Measurements from ENCODE around the gene TPPP3.
"Not testable (repeated sequence)": the region's sequence is repeated elsewhere in the genome, so short reads cannot be mapped to it uniquely, and the experiment has no call there.

Gene TPPP3

GRCh38 chr16:67389911-67390815, 3.1 kb downstream of the TPPP3 start:
- DNase-seq (ENCODE audit: low read depth) = no peak

- DNase-seq (ENCODE audit: low read depth) = no peak
These were observed 4.7 kb downstream of the TPPP3 start for GRCh38 chr16:67388591-67388990.

GRCh38 chr16:67388191-67388590, 5.1 kb downstream of the TPPP3 start:
- no peak for DNase-seq (ENCODE audit: low read depth)

- no peak for DNase-seq (ENCODE audit: low read depth)
These were observed 5.7 kb downstream of the TPPP3 start for GRCh38 chr16:67387479-67388079.

GRCh38 chr16:67386861-67387455, 6.3 kb downstream of the TPPP3 start:
- no peak for DNase-seq (ENCODE audit: low read depth)

- no peak for DNase-seq (ENCODE audit: low read depth)
These were observed 8.4 kb downstream of the TPPP3 start for GRCh38 chr16:67384778-67385510.

GRCh38 chr16:67383284-67383683, 10.0 kb downstream of the TPPP3 start:
- no peak for DNase-seq (ENCODE audit: low read depth)

GRCh38 chr16:67378642-67379041, 14.7 kb downstream of the TPPP3 start:
- no peak for DNase-seq (ENCODE audit: low read depth)

GRCh38 chr16:67376012-67376411, 17.3 kb downstream of the TPPP3 start:
- DNase-seq (ENCODE audit: low read depth) = not testable (repeated sequence)

GRCh38 chr16:67372664-67373063, 20.6 kb downstream of the TPPP3 start:
- DNase-seq (ENCODE audit: low read depth) = peak; percentile 46

- DNase-seq (ENCODE audit: low read depth) = no peak
These were observed 22.6 kb downstream of the TPPP3 start for GRCh38 chr16:67370661-67371060.

GRCh38 chr16:67364600-67365235, 28.6 kb downstream of the TPPP3 start:
- DNase-seq (ENCODE audit: low read depth) = no peak

GRCh38 chr16:67361038-67361437, 32.3 kb downstream of the TPPP3 start:
- DNase-seq (ENCODE audit: low read depth) = no peak

- DNase-seq (ENCODE audit: low read depth) = not testable (repeated sequence)
These were observed 33.6 kb downstream of the TPPP3 start for GRCh38 chr16:67359540-67360269.

- DNase-seq (ENCODE audit: low read depth) = no peak
These were observed 35.7 kb downstream of the TPPP3 start for GRCh38 chr16:67357561-67357960.

GRCh38 chr16:67356396-67356795, 36.9 kb downstream of the TPPP3 start:
- no peak for DNase-seq (ENCODE audit: low read depth)

- not testable (repeated sequence) for DNase-seq (ENCODE audit: low read depth)
These were observed 40.8 kb downstream of the TPPP3 start for GRCh38 chr16:67352463-67352862.

- DNase-seq (ENCODE audit: low read depth) = no peak
These were observed 43.0 kb downstream of the TPPP3 start for GRCh38 chr16:67350324-67350723.

GRCh38 chr16:67349172-67349571, 44.1 kb downstream of the TPPP3 start:
- peak; percentile 48 for DNase-seq (ENCODE audit: low read depth)

GRCh38 chr16:67346341-67346740, 47.0 kb downstream of the TPPP3 start:
- no peak for DNase-seq (ENCODE audit: low read depth)

GRCh38 chr16:67345401-67345800, 47.9 kb downstream of the TPPP3 start:
- no peak for DNase-seq (ENCODE audit: low read depth)
